Activated CD4-positive, CD25-positive, alpha-beta regulatory T cell treated with anti-CD3 and anti-CD28 coated beads, Interleukin-2, amount 50 U/mL, for 72 hours (primary cell): Measurements from ENCODE around the gene BLOC1S3.

Experiments used
- DNase-seq: peaks from one replicate; pipeline ENCODE4 v3.0.0; 2021

BLOC1S3 gene

DNA sequence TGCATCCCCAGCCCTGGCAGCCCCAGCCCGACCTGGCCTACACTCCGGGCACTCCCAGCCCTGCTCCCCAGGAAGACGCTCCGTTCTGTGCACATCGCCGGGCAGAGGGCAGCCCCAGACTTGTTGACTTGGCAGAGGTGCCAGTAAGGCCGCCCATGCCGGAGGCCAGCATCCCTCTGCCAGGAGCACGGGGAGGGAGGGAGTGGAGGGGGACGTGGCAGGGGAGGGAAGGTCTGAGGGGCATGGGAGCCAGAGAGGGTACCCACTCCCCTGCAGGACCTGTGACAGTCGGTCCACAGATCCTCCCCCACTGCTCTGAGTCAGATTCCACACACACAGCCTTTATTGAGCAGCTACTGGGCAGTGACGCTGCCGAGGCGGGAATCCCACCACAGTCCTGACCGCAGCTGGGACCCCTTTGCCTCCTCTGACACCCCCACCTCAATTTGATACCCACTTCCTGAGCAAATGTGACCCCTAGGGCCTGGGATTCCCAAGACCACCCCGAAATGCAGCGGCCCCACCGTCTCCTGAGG is 15.9 kb upstream of the BLOC1S3 start:
- DNase-seq, result no peak

DNA sequence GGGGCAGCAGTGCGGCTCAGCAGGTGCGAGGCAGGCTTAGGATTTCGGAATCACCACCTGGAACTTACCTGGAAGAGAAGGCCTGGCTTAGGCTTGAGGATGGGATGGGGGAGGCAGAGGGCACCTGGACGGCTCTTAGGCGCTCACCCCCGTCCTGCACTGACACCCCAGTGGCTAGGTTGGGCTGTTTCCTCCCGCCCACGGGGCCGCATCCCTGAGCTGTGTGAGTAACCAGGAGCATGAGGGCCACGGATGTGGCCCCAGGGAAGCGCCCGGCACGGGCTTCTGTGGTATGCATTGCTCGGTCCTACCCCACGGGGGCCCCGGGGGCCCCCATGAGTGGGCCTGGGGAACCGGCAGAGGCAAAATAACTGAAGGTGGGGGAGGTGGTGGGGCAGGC is 15.4 kb upstream of the BLOC1S3 start:
- no peak for DNase-seq

DNA sequence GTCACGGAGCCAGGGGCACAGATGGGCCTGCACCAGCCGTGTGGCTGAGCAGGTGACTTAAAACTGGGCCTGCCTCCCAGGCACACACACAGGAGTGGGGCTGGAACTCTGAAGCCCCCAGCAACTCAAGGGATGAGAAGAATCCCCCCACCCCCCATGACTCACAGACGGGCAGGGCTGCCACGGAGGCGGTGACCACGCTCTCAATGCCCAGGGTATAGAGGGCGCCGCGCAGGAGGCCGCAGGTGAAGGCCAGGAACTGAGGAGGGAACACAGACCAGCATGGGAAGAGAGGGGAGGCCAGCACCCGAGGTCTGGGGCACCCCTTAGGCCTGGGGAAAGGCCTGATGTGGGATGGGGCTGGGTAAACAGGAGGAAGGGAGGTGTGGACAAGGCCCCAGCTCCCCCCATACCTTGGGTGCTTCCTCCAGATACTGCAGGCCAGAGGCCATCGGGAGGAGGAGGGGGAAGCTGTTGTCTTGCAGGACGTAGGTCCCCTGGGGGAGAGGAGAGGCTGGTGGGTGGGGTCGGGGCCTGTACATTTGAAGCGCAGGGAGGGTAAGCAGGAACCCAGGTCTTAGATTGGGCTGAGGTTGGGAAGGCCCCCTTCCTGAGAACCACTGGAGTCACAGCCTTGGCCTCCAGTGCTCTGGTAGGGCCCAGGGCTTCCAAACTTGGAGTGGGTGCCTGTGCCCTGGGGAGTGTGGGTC is 14.7 kb upstream of the BLOC1S3 start:
- DNase-seq, result peak; percentile 28

DNA sequence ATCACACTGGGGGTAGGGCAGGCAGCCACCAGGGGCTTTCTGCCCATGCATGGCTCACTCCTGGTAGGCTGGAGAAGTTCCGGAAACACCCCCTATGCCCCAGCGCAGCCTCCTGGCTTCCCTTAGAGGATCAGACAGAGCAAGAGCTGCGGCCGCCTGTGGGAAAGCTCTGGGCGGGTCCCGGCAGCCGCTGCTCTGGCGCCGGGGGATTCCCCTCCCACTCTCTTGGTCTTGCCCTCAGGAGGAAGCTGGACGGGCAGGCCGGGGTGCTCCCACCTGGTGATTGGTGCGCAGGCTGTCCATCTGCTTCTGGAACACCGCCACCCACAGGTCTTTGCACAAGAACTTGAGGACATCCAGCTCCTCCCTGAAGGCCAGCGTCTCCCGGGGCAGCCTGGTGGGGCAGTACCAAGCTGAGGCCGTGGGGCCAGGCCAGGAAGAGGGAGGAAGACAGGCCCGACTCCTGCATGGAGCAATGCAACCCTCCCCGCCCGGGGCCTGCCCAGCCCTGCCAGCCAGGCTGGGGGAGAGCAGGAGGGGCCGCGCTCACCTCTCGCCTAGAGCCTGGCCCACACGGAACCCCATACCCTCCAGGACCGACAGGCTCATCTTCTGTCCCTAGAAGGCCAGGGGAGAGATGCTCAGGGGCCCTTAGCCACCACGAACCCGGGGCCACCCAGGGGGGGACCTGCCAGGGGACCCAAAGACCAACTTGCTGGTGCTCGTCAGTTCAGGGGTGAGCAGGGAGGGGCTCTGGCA is 13.8 kb upstream of the BLOC1S3 start:
- peak; percentile 65 for DNase-seq

DNA sequence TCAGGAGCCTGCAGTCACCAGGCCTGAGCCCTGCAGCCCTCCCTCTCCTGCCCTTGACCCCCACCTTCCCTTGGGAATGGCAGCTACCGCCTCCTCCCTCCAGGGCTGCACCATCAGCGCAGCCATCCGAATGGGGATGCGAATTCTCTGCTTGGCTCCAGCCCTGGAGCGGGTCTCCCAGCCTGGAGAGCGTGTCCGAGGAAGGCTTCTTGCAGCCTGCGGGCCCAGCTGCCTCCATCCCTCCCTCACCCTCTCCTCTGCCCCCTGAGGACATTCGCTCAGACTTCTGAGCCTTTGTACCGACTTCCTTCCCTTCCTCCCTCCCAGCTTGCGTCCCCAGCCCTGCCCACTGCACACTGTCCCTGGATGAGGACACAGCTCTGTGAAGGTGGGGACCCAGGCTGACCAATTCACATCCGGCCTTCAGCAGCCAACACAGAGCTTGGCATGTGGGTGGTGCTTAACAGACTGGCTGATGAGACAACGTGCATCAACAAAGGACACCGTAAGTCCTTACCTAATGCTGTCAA is 11.8 kb upstream of the BLOC1S3 start:
- no peak for DNase-seq

DNA sequence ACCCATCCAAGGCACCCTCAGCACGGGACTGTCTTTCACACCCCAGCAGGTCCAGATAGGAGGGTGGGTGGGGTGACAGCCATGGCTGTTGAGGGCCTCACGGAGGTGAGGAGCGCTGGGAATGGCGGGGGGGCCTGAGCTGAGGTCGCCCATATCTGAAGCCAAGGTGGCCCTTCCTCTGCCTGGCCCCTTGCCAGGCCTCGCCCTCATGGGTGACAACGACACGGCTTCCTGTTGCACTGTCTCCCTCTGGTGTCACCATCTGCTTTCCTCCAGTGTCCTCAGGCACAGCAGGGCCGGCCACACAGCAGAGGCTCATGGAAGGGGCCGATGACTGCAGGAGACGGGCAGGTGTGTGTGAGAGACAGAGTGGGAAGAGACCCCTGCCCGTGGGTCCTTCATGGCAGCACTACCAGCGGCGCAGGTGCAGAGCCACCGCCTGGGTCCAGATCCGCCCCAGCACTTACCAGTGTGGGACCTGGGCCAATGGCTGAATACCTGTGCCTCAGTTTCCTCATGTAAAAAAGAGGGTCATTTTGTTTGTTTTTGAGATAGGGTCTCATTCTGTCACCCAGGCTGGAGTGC is 9.7 kb upstream of the BLOC1S3 start:
- no peak for DNase-seq

DNA sequence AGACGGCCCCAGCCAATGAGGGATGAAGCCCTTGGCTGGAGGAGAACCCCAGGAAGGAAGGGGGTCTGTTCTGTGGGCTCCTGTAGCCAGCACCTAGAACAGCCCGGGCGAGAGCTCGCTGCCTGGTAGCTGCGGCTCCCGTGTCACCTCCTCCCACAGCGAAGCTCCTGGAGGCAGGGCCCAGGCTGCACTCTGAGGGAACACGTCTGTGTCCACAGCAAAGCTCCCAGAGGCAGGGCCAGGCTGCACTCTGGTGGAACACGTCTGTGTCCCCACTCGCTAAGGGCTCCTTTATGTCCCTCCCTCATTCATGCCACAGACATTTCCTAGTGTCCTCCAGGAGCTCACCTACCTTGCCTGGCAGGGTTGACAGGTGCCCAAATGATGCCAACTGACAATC is 9.0 kb upstream of the BLOC1S3 start:
- DNase-seq, result no peak

DNA sequence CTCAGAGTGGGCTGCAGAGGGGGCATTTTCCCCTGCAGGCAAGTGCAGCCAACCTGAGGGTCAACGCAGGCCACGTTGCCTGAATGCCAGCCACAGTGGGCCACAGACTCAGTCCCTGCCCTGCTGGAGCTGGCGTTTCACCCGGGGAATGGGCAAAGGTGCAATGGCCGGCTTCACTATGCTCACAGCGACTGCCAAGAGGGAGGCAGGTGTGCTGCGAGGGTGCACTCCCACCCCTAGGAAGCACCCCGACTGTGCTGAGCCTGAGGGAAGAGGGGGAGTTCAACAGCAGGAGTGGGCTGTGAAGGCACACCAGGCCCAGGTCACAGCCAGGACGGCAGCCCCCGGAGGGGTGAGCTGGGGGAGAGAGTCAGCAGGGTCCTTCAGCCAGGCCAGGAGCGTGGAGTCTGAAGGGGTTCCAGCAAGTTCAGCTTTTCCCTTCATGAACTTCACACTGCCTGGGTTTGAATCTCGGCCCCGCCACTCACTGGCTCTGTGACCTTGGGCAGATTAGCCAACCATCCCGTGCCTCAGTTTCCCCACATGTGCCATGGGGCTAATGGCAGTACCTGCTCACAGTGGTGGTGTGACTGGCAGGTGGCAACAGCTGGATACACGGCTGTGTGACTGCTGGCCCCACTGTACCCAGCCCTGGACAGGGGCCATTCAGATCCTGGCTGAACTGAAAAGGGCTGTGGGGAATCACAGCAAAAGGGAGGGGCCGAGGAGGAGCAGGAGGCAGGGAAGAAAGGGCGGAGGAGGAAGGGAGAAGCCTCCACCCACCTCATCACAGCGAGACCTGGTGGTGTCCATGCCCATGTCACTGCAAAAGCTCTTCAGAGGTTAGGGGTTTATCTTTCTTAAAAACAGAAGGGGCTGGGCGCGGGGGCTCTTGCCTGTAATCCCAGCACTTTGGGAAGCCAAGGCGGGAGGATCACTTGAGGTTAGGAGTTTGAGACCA is 8.2 kb upstream of the BLOC1S3 start:
- DNase-seq, result no peak

DNA sequence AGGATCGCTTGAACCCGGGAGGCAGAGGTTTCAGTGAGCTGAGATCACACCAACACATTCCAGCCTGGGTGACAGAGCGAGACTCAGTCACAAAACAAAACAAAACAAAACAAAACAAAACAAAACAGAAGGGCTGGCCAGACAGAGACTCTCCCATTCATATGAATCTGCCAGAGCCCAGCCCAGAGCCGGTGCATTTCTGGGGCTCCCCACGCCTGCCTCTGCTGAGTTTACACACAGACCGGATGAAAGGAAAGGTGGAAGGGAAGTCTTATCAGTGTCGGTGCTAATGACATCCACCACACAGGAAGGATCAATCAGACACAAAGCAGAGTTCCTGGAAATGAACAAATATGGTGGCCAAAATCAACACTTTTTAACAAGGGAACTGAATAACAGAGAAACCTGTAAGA is 7.4 kb upstream of the BLOC1S3 start:
- no peak for DNase-seq

DNA sequence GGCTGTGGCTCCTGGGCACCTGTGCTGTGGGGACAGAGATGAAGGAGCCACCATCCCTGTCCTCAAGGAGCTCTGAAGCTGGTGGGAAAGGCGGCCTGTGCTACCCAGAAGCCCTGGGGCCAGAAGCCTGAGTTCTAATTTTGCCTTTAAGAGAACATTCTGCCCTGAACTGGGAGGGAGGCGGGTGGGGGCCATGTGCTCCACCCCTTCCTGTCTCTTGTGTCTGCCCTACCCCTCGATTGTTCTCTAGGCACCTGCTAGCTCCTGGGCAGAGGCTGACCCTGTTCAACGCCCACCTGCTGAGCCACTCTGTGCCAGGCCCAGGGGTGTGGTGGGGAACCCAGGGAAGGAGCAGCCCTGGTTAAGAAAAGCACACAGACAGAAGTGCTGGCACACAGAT is 6.4 kb upstream of the BLOC1S3 start:
- DNase-seq, result no peak

DNA sequence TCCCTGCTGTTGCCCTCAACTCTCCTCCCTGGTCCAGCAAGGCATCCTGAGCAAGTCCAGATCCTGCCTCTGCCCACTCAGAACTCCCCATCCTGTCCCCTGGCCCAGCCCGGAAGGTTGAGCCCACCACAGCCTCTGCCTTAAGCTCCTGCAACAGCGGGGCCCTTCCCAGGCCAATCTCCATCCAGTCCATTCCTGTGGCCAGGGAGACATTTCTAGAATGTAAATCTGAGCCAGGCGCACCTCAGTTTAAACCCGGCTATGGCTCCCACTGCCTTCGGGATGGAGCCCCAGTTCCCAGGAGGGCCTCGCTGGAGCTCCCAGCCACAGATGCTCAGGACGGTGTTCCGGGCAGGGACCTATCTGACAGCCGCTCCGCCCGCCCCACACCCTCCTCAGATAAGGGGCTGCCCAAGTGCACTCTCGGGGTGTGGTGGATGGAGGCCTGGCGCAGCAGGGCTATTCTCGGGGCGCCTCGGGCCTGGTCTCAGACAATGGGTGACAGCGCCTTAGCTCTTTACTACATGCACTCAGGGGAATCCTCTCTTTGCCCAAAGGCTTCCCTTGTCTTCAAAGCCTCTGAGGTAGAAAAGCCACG is 5.9 kb upstream of the BLOC1S3 start:
- DNase-seq, result no peak

DNA sequence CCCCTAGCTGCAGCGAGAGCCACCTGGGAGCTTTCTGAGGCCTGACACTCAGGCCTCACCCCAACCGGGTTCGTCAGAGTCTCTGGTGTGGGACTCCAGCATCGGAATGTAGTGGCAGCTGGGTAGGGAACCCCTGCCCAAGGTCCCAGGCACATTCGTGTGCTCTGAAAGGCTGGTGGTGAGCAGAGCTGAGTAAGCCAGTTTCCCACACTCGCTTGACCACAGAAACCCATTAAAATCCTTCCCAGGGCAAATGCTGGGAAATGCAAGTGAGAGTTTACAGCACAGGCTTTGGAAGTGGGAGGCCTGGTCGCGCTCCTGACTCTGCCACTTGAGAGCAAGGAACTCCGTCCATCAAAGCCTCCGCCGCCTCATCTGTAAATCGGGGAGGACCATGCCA is 4.8 kb upstream of the BLOC1S3 start:
- DNase-seq, result no peak

DNA sequence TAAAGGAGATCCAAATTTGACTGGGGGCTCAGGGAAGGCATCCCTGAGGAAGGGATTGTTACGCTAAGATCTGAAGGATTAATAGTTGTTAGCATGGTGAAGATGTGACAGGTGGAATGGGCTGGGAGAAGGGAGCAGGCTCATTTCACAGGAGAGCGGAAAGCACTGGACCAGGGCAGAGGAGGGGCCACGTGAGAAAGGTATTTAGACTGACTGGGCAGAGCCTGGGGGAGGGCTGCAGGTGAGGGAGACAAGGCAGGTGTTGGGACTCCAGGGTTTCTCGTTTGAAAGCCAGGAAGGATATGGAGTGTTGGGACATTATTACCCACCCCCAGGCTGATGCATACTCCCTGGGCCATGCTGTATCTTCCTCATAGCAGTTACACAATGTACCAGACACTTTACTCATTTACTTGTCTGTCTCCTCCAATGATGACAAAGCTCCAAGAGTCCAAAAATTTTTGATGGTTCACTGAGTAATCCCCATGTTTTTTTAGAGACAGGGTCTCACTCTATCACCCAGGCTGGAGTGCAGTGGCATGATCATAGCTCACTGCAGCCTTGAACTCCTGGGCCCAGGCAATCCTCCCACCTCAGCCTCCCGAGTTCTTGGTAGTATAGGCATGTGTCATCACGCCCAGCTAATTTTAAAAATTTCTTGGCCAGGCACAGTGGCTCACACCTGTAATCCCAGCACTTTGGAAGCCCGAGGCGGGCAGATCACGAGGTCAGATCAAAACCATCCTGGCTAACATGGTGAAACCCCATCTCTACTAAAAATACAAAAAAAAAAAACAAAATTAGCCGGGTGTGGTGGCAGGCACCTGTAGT is 2.9 kb upstream of the BLOC1S3 start:
- DNase-seq, result no peak

DNA sequence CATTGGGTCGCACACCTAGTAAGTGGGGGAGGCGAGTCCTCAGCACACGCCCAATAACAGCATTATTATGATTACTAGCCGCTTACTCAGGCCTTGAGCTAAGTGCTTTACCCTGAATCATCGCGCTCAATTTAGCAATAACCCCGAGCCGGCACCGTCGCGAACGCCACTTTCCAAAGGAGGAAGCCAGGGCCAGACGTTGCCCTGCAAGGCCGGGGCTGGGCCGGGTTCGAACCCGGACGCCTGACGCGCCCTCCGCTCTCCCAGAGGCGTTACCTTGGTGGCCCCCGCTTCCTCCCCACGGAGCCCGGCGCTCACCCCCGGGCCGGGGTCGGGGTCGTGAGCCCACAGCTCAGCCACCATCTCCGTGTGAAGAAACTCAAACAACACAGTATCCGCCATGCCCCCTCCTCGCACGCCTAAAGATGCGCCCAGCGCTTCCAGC is 745 bp upstream of the BLOC1S3 start, which contains the start of gene TRAPPC6A:
Gene TRAPPC6A (minus strand): TSS at position 421 of the 445 bp plus-strand sequence. CDS start 19 bp downstream, at position 402.
- DNase-seq, result no peak

DNA sequence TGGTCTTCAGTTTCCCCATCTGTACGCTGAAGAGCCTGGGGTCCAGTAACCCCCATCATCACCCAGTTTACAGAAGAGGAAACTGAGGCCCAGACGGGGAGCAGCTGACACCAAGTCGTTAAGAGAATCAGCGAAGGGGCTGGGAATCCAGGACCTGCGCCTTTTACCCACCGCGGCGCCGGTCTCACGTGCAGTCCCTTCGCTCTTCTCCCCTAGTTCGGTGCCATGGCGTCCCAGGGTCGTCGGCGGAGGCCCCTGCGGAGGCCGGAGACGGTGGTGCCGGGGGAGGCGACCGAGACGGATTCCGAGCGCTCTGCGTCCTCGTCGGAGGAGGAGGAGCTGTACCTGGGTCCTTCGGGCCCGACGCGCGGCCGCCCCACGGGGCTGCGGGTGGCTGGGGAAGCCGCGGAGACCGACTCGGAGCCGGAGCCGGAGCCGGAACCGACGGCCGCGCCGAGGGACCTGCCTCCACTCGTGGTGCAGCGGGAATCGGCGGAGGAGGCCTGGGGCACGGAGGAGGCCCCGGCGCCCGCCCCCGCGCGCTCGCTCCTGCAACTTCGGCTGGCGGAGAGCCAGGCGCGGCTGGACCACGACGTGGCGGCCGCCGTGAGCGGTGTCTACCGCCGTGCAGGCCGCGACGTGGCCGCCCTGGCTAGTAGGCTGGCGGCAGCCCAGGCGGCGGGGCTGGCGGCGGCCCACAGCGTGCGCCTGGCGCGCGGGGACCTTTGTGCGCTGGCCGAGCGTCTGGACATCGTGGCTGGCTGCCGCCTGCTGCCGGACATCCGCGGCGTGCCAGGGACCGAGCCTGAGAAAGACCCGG is 698 bp downstream of the BLOC1S3 start:
- DNase-seq, result peak; percentile 59

DNA sequence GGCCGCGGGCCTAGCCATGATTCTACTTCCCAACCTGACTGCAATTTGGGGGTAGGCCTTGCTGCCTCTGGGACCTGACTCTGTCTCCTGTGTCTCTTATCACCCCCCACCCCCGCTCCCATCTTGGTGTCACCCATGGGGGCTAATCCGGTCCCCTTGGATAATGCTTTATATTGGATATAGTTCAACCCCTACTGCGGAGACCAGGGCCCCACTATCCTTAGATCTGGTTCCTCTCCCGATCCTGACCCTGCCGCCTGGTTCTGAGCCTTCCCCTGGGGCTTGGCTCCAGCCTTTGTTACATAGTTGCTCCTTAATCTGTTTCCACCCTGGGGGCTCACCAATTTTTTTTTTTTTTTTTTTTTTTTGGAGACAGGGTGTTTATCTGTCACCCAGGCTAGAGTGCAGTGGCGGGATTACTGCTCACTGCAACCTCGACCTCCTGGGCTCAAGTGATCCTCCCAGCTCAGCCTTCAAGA is 1.3 kb downstream of the BLOC1S3 start:
- no peak for DNase-seq

DNA sequence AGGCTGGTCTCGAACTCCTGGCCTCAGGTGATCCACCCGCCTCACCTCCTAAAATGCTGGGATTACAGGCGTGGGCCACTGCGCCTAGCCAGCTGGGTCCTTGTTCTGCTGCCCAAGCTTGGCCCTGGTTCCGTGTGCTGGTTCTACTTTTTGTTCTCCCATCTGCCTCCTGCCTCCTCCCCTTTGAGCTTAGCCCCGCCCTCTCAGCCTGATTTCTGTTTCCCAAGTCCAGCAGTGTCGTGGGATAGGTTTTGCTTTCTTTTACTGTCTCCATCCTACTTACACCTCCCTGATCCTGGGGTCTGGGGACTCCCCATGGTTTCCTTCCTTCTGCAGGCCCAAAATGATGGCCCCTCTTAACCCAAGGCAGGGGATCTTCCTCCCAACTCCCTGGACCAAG is 2.4 kb downstream of the BLOC1S3 start:
- no peak for DNase-seq

DNA sequence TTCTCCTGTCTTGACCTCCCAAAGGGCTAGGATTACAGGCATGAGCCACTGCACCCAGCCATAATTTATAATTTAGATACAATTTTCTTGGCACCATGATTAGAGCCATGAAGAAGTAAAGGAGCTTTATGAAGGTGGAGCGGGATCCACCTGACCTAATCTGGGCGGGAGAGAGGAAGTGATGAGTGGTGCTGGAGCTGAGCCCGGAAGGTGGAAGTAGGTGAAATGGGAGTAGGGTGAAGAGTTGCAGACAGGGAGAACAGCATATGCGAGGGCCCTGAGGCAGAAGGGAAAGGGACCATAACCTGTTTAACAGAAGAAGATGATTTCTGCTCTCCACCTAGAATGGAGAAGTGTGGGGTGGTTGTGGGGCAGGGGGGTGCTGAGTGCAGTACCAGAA is 4.2 kb downstream of the BLOC1S3 start:
- no peak for DNase-seq

DNA sequence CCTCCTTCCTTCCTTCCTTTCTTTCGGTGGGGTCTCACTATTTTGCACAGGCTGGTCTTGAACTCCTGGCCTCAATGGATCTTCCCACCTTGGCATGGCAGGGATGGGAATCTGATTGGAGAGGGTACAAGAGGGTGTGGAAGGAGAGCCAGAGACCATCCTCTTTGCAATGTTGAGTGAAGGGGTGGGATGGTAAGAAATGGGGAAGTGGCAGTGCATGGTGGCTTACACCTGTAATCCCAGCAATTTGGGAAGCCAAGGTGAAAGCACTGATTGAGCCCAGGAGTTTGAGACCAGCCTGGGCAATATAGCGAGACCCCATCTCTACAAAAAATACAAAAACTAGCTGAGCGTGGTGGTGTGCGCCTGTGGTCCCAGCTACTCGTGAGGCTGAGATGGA is 5.5 kb downstream of the BLOC1S3 start:
- no peak for DNase-seq
